Measurements from ENCODE around the gene LMNA.
"Not testable (repeated sequence)": the region's sequence is repeated elsewhere in the genome, so short reads cannot be mapped to it uniquely, and the experiment has no call there.

Gene LMNA

GRCh38 chr1:156167536-156167935 lies 53.0 kb downstream of the LMNA start:
- DNase-seq = no peak

- DNase-seq = no peak
These were observed 58.4 kb downstream of the LMNA start for GRCh38 chr1:156172696-156173470.

DNA sequence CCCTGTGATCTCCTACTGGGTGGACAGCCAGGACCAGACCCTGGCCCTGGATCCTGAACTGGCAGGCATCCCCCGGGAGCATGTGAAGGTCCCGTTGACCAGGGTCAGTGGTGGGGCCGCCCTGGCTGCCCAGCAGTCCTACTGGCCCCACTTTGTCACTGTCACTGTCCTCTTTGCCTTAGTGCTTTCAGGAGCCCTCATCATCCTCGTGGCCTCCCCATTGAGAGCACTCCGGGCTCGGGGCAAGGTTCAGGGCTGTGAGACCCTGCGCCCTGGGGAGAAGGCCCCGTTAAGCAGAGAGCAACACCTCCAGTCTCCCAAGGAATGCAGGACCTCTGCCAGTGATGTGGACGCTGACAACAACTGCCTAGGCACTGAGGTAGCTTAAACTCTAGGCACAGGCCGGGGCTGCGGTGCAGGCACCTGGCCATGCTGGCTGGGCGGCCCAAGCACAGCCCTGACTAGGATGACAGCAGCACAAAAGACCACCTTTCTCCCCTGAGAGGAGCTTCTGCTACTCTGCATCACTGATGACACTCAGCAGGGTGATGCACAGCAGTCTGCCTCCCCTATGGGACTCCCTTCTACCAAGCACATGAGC lies 62.2 kb downstream of the LMNA start:
- DNase-seq = no peak

GRCh38 chr1:156177919-156178654 lies 63.6 kb downstream of the LMNA start:
- DNase-seq = no peak

- DNase-seq = no peak
These were observed 66.0 kb downstream of the LMNA start for GRCh38 chr1:156180471-156180870.

DNA sequence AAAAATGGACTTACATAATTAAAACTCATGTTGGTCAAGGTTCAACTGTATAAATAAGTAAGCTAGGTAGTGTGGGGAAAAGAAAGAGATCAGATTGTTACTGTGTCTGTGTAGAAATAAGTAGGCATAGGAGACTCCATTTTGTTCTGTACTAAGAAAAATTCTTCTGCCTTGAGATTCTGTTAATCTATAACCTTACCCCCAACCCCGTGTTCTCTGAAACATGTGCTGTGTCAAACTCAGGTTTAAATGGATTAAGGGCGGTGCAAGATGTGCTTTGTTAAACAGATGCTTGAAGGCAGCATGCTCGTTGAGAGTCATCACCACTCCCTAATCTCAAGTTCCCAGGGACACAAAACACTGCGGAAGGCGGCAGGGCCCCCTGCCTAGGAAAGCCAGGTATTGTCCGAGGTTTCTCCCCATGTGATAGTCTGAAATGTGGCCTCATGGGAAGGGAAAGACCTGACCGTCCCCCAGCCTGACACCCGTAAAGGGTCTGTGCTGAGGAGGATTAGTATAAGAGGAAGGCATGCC lies 66.9 kb downstream of the LMNA start:
- DNase-seq = not testable (repeated sequence)

DNA sequence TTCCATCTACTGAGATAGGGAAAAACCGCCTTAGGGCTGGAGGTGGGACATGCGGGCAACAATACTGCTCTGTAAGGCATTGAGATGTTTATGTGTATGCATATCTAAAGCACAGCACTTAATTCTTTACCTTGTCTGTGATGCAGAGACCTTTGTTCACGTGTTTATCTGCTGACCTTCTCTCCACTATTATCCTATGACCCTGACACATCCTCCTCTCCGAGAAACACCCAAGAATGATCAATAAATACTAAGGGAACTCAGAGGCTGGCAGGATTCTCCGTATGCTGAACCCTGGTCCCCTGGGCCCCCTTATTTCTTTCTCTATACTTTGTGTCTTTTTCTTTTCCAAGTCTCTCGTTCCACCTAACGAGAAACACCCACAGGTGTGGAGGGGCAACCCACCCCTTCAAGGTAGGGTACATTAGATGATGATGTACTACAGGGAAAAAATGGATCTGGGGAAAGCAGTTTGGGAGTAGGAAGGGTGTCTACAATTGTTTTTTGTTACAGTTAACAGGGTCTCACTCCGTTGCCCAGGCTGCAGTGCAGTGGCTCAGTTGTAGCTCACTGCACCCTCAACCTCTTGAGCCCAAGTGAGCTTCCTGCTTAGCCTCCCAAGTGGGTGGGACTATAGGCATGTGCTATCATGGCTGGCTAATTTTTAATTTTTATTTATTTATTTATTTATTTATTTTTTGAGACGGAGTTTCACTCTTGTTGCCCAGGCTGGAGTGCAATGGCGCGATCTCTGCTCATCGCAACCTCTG lies 67.7 kb downstream of the LMNA start:
- DNase-seq = not testable (repeated sequence)

GRCh38 chr1:156186347-156187177 lies 72.1 kb downstream of the LMNA start:
- not testable (repeated sequence) for DNase-seq

All from 8988T (cell line).